ENCODE results near the gene SRL.

The SRL gene

GRCh38 chr16:4241928-4242283 lies at the start of gene SRL:
SRL (minus strand) TSS chr16:4242080; CDS start chr16:4242067, 13 bp downstream.
- no peak for DNase-seq
- in situ Hi-C loops (cut with MboI; ENCODE audit: low pct_unique_long_range_greater_than_20kb, low sequenced_read_pairs): no loop called here

DNA sequence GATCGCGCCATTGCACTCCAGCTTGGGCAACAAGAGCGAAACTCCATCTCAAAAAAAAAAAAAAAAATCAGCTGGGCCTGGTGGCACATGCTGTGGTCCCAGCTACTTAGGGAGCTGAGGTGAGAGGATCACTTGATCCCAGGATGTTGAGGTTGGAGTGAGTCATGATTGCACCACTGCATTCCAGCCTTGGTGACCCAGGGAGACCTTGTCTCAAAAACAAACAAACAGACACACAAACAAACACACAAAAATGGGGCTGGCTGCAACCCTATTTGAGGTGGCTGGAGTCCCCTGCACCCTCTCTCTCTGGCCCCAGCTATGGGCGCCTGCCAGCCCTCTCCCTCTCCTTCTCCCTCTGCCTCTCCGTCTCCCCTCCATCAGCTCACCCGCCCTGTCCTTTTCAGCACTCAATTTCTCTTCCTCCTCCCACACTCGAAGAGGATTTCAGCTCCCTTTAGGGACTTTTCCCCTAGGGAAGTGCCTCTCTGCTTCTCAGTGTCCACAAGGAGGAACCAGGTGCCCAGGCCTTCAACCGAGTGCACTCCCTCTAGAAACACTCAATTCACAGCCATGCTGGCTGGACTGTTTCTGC lies 48.5 kb upstream of the SRL start:
- in situ Hi-C loops (cut with MboI; ENCODE audit: low pct_unique_long_range_greater_than_20kb, low sequenced_read_pairs): no loop called here

DNA sequence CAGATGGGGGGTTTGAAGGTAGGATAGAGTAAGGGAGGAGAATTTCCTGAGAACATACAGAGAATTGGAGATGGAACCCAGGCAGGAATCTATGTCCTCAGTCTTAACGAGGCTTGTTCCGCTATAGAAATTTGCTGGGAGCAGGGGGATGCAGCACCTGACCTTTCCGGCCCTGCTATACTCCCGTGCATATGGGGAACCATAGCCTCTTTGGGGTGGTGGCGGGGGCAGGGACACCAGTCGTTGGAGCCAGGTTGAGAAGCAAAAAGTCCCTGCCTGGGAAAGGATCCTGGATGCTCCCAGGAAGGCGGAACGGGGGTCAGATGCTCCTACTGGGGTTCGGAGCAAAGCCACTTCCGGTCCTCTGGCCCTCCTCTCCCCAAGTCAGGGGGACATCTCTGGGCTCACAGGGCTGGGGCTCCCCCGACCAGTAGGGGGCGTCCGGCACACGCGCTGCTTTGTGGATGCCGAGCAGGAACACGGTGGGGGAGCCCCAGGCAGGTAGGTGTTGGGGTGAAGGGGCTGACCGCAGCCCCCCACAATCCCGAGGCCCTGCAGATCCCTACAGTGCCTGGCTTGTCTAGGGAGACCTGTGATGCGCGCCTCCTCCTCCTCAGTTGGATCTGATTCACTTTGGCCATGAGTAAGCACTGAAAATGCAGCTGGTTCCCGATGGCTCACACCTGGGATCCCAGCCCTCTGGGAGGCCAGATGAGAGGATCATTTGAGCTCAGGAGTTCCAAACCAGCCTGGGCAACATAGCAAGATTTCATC lies 46.5 kb upstream of the SRL start:
- in situ Hi-C loops (cut with MboI; ENCODE audit: low pct_unique_long_range_greater_than_20kb, low sequenced_read_pairs): no loop called here
- peak; percentile 68 for DNase-seq

More for the DNA sequence above, 48.5 kb upstream of the SRL start:
- DNase-seq: no peak

GRCh38 chr16:4285167-4285566 lies 43.3 kb upstream of the SRL start:
- no peak for DNase-seq
- in situ Hi-C loops (cut with MboI; ENCODE audit: low pct_unique_long_range_greater_than_20kb, low sequenced_read_pairs): no loop called here

DNA sequence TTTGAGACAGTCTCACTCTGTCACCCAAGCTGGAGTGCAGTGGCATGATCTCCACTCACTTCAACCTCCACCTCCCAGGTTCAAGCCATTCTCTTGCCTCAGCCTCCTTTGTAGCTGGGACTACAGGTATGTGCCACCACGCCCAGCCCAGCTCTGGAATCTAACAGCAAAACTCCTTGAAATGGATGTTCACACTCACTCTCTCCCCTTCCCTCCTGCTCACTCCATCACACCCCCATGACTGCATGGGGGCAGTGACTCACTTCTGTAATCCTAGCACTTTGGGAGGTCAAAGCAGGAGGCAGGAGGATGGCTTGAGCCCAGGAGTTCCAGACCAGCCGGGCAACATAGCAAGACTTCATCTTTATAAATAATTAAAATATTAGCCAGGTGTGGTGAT lies 42.1 kb upstream of the SRL start:
- no peak for DNase-seq
- in situ Hi-C loops (cut with MboI; ENCODE audit: low pct_unique_long_range_greater_than_20kb, low sequenced_read_pairs): no loop called here

DNA sequence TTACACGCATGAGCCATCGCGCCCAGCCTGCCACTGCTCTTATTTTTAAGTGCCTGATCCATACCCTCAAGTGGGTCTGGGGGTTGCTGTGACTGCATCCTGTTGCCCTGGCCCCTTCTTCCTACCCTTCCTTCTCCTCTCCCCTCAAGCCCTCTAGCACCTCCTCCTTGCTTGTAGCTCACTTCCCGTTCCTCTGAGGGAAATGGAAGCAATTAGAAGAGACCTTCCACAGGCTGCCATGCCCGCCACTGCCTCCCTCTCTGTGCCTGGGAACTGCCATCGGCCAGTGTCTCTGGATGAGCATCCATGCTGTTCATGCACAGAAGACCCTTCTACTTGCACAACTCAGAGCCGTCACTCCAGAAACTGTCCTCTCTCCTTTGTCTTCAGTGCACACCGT lies 41.6 kb upstream of the SRL start:
- in situ Hi-C loops (cut with MboI; ENCODE audit: low pct_unique_long_range_greater_than_20kb, low sequenced_read_pairs): no loop called here
- DNase-seq: peak; percentile 31

GRCh38 chr16:4280625-4281024 lies 38.7 kb upstream of the SRL start:
- in situ Hi-C loops (cut with MboI; ENCODE audit: low pct_unique_long_range_greater_than_20kb, low sequenced_read_pairs): no loop called here
- DNase-seq: no peak

DNA sequence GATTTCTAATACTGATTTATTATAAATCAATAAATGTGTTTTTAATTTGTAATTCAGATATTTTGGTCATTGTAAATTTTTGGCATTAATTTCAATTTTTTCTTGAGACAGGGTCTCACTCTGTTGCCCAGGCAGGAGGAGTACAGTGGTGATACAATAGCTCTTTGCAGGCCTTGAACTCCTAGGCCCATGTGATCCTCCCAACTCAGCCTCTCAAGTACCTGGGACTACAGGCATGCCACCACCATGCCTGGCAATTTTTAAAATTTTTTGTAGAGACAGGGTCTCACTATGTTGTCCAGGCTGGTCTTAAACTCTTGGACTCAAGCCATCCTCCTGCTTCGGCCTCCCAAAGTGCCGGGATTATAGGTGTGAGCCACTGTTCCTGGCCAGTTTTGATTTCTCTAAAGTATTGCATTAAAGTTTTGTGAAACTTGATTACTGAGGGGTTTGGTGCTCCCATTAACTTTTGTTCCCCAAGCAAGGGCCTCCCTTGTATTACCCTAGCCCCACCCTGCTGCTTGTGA lies 36.2 kb upstream of the SRL start:
- in situ Hi-C loops (cut with MboI; ENCODE audit: low pct_unique_long_range_greater_than_20kb, low sequenced_read_pairs): no loop called here
- no peak for DNase-seq

DNA sequence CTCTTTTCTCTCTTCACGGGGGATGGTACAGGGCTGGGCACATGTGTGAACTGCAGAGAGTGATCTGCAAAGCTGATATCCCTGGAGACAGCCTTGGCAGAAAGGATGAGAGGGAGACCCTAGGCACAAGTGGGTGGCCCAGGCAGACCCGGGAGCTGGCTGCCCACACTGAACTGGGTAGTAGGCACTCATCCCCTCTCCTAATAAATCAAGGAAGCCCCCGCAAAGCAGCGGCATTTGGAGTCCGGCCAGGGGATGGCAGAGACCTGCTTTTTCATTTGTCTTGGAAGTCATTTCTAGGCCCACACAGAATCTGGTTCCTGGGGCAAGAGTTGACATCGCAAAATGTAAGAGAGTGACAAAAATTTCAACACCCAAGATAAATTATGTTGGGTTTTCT lies 34.0 kb upstream of the SRL start:
- in situ Hi-C loops (cut with MboI; ENCODE audit: low pct_unique_long_range_greater_than_20kb, low sequenced_read_pairs): no loop called here
- no peak for DNase-seq

DNA sequence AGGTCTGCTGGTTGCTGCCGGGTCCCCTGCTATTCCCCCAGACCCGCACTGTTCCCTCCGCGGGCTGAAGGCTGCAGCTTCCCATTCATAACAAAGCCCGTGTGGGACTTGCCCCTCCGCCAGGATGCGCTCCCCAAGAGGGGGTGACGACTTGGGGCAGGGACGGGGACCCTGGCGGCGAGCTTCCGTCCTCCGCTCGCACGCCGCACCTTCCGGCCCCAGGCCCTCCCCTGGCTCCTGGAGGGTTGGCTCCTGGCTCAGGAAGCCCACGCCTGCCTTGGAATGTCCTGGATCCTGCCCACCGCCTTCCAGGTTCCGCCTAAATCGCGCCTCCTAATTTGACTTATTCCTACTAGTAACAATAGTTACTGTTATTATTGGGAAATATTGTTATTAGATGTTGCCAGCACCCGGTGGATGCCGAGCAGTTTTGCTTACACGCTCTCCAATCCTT lies 32.0 kb upstream of the SRL start:
- in situ Hi-C loops (cut with MboI; ENCODE audit: low pct_unique_long_range_greater_than_20kb, low sequenced_read_pairs): no loop called here
- DNase-seq: peak; percentile 65

GRCh38 chr16:4272114-4272956 lies 30.5 kb upstream of the SRL start:
- DNase-seq: peak; percentile 66
- in situ Hi-C loops (cut with MboI; ENCODE audit: low pct_unique_long_range_greater_than_20kb, low sequenced_read_pairs): no loop called here

DNA sequence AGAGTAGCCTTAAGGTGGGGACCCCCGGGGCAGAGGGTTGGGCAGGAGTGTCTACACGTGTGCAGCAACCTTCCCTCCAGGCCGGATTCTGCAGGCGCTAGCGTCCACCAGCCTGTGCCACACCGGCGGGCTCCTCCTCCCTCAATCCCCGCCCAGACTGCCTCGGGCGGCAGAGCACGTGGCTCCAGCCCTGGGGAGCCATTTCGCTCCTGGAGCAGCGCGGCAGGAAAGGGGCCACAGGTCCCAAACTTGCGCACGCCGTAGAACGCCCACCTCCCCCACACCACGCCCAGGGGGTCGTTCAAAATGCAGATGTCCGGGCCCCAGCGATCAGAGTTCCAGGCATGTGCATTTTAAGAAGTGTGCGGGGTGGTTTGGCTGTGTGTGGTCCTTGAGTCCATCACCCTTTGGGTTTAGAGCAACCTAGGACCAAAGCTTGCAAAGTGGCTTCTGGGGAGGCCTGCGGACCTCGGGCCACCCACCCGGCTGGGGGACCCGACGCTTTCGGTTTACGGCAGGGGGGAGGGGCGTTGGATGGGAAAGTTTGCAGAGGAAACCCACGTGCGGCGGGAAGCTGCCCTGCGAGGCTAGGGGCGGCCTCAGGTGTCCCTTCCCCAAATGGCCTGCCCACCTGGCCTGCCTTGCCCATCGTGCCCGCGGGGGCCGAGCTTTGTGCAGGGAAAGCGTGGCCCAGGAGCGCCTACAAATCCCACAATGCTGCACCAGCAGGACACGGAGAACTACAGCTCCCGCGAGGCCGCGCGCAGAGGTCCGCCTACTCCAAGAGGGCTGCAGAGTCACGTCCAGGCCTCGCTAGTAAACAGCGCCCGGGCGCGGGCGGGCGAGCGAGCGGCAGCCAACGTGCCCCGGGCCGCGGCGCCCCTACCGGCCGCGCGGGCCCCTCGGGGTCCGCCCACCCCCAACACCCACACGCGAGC lies 29.6 kb upstream of the SRL start:
- in situ Hi-C loops (cut with MboI; ENCODE audit: low pct_unique_long_range_greater_than_20kb, low sequenced_read_pairs): no loop called here
- DNase-seq: peak; percentile 89

GRCh38 chr16:4270595-4270994 lies 28.7 kb upstream of the SRL start:
- DNase-seq: no peak
- in situ Hi-C loops (cut with MboI; ENCODE audit: low pct_unique_long_range_greater_than_20kb, low sequenced_read_pairs): no loop called here

DNA sequence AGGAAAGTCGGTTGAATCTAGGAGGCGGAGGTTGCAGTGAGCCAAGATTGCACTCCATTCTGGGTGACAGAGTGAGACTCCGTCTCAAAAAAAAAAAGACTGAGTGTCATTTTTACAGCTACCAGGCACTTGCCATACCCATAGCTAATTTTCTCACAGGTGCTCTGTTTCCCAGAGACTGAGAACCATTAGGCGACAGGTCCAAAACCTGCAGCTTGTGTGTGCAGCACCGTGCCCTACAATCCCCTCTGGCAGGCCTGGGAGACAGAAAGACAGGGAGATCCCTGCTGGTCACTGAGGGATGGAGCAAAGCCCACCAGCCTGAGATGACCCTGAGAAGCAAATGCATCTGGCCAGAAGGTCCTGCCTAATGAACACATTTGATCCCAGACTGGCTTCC lies 28.2 kb upstream of the SRL start:
- in situ Hi-C loops (cut with MboI; ENCODE audit: low pct_unique_long_range_greater_than_20kb, low sequenced_read_pairs): no loop called here
- no peak for DNase-seq

DNA sequence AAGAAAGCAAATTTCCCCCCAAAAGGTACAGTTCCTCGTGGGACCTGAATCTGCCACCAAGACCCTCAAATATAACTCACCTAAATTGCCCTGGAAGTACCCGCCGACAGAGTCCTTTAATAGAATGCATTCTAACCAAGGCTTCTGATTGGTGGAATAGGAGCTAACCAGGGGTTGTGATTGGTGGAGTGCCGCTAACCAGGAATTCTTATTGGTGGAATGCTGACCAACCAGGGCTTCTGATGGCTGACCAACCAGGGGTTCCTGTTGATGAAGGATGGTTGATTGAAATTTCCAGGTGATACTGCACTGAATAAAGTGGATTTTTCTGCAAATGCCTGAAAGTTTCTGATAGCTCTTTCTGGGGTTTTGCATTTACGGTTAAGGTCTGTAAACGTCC lies 24.5 kb upstream of the SRL start:
- in situ Hi-C loops (cut with MboI; ENCODE audit: low pct_unique_long_range_greater_than_20kb, low sequenced_read_pairs): no loop called here
- DNase-seq: no peak

DNA sequence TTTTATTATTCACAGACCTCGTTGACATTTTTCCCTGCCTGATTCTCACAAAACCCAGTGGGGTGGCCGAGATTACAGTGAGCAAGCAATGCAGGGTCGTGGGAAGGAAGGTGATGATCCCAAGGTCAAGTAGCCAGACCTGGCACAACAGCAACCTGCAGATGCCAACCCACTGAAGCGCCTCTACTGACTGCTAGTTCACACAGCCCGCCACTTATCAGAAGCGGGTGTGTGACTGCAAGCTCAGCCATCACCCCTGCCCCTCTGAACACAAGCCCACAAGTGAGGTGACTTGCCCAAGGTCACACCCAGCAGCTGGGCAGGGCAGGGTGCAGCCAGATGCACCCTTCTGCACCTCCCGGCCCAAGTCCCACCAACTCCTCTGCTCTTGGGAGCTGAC lies 23.8 kb upstream of the SRL start:
- in situ Hi-C loops (cut with MboI; ENCODE audit: low pct_unique_long_range_greater_than_20kb, low sequenced_read_pairs): no loop called here
- DNase-seq: no peak

DNA sequence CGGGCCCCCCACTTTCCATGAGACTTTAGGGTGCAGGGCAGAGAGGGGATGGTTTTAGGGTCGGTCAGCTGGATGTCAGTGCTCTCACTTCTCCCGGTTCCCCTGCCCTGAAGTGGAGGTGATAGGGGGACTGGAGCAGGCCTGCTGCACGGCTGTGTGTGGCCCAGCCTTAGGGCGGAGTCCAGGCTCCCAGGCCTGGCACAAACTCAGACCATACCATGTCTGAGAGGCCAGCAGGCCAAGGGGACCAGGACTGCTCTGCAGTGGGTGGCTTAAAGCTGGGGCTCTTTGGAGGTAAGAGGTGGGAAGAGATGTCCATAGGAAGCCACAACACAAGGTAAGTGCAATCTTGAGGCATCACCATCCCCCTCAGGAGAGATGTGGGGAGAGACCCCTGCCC lies 22.7 kb upstream of the SRL start:
- in situ Hi-C loops (cut with MboI; ENCODE audit: low pct_unique_long_range_greater_than_20kb, low sequenced_read_pairs): no loop called here
- DNase-seq: no peak

DNA sequence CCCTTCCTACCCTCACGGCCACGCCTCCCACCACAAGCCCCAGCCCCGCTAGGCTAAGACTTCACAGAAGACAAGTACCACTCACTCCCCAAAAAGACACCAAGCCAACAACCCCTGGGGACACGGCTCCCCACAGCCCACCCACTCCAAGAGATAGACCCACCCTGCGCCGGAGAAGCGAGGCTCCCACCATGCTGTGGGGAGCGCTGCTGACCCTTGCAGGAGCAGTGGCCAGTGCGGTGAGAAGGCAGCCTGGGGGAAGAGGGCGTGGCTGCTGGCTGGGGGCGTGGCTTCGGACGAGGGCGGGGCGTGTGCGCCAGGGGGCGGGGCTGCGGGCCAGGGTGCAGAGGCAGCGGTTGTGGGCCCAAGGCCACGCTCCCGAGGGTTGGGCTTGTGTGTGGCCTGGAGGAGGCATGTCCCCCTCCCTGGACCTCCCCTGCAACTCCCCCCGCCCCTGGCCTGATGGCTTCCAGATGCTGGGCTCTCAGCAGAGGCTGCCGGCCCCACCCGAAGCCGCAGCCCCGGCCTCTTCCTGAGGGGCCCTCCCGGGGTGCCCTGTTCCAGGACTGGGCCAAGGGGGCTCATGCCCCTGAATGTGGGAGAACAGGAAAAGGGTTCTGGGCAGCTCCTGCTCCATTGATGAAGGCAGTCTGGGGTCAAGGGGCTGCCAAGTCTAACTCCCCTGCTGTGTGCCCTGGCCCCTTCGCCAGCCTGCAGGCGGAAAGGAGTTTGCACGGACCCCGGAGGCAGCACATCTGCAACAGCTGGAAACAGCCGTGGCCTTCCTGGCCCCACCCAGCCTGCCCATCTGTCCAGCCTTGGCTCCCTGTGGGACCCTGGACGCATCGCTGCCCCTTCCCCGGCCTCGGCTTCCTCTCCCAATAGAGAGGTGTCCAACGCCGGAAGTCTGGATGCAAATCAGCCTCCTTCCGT lies 21.9 kb upstream of the SRL start:
- DNase-seq: no peak
- in situ Hi-C loops (cut with MboI; ENCODE audit: low pct_unique_long_range_greater_than_20kb, low sequenced_read_pairs): no loop called here
